ENCODE measurements around the gene PRKCA. TPM values are rescaled to one million over a fixed set of nuclear protein-coding genes. Genes with fewer than 3 reads are reported as not detected.

The PRKCA gene
- total RNA-seq, 1 experiment from 2014 or later = 29.5 TPM

GRCh38 chr17:66839616-66840015 is 537.2 kb downstream of the PRKCA start (continued):
- TF ChIP-seq ATF3 (CRISPR knock-in tag; conservative IDR thresholded peaks at IDR 0.05) (no peak), AR (CRISPR knock-in tag; IDR thresholded peaks at IDR 0.05) (no peak), NR3C1 (CRISPR knock-in tag; conservative IDR thresholded peaks at IDR 0.05; ENCODE audit: low read depth) (no peak), ZNF423 (CRISPR knock-in tag; IDR thresholded peaks at IDR 0.05) (no peak)

- no peak for ATAC-seq
- CTCF ChIA-PET = interaction anchor here (1.5 to 3.1 kb wide), 2 partner anchors 15 to 112 kb away, joined by 3 to 11 read pairs; no protein-coding TSS in a partner anchor
- DNase-seq (ENCODE audit: low spot score) = no peak
These were observed 537.6 kb downstream of the PRKCA start for GRCh38 chr17:66840061-66840460.

More at GRCh38 chr17:66840061-66840460, 537.6 kb downstream of the PRKCA start:
- Mint-ChIP-seq H3K4me1 (no peaks in the 10 kb centered on the region), H3K27ac (no peak overlapping the region), H3K4me3 (no peak overlapping the region), H3K9me3 (peaks cover 3% of the 10 kb centered on the region), H3K36me3 (no peaks in the 10 kb centered on the region), H3K27me3 (ENCODE audit: low read depth) (peaks cover 16% of the 10 kb centered on the region)
- no peak for TF ChIP-seq ETV6 (CRISPR knock-in tag; IDR thresholded peaks at IDR 0.05)
- no peak for TF ChIP-seq ZNF317 (CRISPR knock-in tag; IDR thresholded peaks at IDR 0.05; ENCODE audit: borderline replicate concordance, low read depth)
- TF ChIP-seq PRRX2 (CRISPR knock-in tag; IDR thresholded peaks at IDR 0.05) = no peak
- no peak for TF ChIP-seq ZMAT4 (CRISPR knock-in tag; IDR thresholded peaks at IDR 0.05)
- TF ChIP-seq KAT7 (CRISPR knock-in tag; IDR thresholded peaks at IDR 0.05; ENCODE audit: borderline replicate concordance) = no peak
- TF ChIP-seq IRF1 (CRISPR knock-in tag; IDR thresholded peaks at IDR 0.05) = no peak
- no peak for TF ChIP-seq MLX (CRISPR knock-in tag; IDR thresholded peaks at IDR 0.05)
- TF ChIP-seq PREB (CRISPR knock-in tag; IDR thresholded peaks at IDR 0.05; ENCODE audit: borderline replicate concordance) = no peak
- TF ChIP-seq ZNF416 (CRISPR knock-in tag; IDR thresholded peaks at IDR 0.05) = no peak
- no peak for TF ChIP-seq ATF3 (CRISPR knock-in tag; conservative IDR thresholded peaks at IDR 0.05)
- no peak for TF ChIP-seq HMGA2 (CRISPR knock-in tag; IDR thresholded peaks at IDR 0.05)
- no peak for TF ChIP-seq TEAD1 (CRISPR knock-in tag; IDR thresholded peaks at IDR 0.05)
- no peak for TF ChIP-seq RORB (CRISPR knock-in tag; IDR thresholded peaks at IDR 0.05)
- no peak for TF ChIP-seq SP1 (CRISPR knock-in tag; conservative IDR thresholded peaks at IDR 0.05)
- TF ChIP-seq ATF6 (CRISPR knock-in tag; IDR thresholded peaks at IDR 0.05) = no peak
- no peak for TF ChIP-seq E2F1 (CRISPR knock-in tag; IDR thresholded peaks at IDR 0.05)
- POLR2A ChIA-PET = no interaction called here

Measured in WTC11 (cell line).